22Rv1 (cell line): ENCODE data around the gene RAC2.

ENCODE experiments used
- CTCF ChIP-seq: fragments of 450-650 bp; IDR thresholded peaks from 2 replicates; pipeline ENCODE4 v1.5.1; 2017; ENCODE audit warnings: mild to moderate bottlenecking
- ZFX ChIP-seq: fragments of 450-650 bp; IDR thresholded peaks from 2 replicates; pipeline ENCODE4 v1.6.1; 2017; ENCODE audit warnings: antibody characterized with exemption, borderline replicate concordance

- no peak for TF ChIP-seq CTCF
- TF ChIP-seq ZFX = no peak
These were observed 51.3 kb downstream of the RAC2 start for GRCh38 chr22:37192741-37193140.
